HG02642 (cell line): ENCODE results near the gene ABR.
"Not testable (repeated sequence)": the region's sequence is repeated elsewhere in the genome, so short reads cannot be mapped to it uniquely, and the experiment has no call there.

Source experiments
- ATAC-seq: cut with Tn5 transposase; IDR thresholded peaks from one replicate; pipeline ENCODE4 v1.9.1; 2021; ENCODE audit warnings: mild to moderate bottlenecking; ENCODE audit not compliant: unreplicated experiment, poor library complexity

ABR gene

DNA sequence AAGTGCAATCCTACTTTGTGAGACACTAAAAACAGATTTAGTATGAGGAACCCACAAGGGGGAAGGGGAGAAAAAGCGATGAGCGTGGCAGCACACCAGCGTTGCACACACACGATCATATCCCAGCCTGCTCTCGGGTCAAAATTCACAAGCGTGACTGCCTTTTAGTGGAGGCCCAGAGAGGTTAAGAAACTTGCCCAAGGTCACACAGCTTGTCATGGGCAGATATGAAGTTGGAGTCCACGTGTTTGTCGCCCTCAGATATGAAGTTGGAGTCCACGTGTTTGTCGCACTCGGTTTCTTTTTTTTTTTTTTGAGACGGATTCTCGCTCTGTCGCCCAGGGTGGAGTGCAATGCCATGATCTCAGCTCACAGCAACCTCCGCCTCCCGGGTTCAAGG lies 124.5 kb downstream of the ABR start:
- ATAC-seq = no peak

GRCh38 chr17:1054656-1055055 lies 125.1 kb downstream of the ABR start:
- no peak for ATAC-seq

DNA sequence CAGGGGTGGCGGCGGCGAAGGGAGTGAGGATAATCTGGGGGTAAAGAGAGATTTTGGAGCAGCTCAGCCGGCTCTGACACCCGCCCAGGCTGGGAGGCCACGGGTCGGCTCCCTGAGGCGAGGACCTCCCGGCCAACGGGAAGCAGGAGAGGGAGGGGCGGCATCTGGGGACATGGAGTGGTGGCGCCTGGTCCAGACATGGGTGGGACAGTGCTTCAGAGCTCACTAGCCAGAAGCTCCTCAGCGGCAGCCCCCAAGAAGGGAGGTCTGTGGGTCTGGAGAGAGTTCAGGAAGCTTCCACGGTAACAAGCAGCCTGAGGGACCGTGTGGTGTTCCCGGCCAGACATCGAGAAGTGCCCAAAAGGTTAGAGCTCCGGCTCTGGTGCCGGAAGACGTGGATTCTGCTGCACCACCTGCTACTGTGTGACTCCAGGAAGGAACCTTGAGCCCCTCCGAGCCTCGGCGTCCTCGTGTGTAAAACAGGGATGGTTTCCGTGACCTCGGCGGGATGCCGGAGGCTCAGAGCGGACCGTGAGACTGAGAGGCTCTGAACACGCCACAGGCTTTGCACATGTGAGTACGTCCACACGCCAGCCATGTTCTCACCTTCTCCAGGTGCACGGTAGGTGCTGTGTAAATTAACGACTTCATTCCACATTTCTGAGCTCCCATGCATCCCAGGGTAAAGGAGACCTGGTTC lies 126.0 kb downstream of the ABR start:
- ATAC-seq = no peak

- ATAC-seq = no peak
These were observed 128.5 kb downstream of the ABR start for GRCh38 chr17:1050996-1051925.

- ATAC-seq = no peak
These were observed 129.4 kb downstream of the ABR start for GRCh38 chr17:1050246-1050995.

DNA sequence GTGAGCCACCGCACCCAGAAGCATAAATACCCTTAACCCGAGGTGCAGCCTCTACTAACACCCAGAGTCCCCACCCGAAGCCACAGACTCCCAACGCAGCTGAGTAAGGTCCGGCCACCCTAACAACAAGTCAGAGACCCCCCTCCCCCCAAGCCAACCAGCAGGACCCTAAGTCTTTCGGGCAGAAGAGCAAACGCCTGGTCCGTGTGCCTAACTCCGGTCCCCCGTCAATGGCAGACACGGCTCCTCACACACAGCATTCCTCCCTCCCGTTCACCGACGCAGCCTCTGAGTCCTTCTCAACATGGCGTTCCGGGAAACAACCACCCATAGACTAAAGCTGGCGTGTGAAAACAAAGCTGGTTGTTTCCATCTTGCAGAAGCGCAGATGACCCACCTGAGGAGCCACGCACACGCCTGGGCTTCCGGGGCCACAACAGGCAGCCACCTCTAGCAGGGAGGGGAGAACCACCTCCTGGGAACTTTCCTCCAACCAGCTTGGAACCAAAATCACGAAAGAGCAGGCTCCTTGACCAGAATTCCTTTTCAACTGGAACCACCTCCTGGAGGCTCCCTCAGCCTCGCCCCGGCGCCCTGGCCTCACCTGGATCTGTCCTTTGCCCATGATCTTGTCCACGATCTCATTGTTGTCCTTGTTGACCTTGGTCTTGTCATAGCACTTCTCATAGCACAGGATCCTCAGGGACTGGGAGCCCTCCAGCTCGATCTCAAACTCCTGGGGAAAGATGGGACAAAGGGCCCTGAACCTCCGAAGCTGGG lies 130.1 kb downstream of the ABR start:
- no peak for ATAC-seq

GRCh38 chr17:1048516-1049115 lies 131.2 kb downstream of the ABR start:
- ATAC-seq = not testable (repeated sequence)

- no peak for ATAC-seq
These were observed 131.8 kb downstream of the ABR start for GRCh38 chr17:1047879-1048470.

GRCh38 chr17:1047177-1047878 lies 132.5 kb downstream of the ABR start:
- no peak for ATAC-seq

DNA sequence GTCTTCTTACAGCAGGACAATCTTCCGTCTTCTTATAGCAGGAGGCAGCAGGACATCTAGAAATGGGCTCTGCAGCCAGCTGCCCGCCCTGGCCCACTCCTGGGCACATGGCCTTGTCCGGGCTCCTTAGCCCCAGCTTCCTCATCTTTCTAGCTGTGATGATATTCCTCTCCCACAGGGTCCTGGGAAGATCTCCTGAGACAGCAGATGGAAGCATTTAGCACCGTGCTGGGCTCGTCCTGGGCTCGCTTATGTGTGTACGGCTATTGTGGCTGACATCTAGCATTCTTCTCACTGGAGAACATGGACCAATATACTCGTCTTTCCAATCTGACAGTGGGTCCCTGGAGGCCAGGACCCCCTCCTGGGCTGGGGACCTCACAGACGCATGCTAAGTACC lies 134.3 kb downstream of the ABR start:
- no peak for ATAC-seq

- ATAC-seq = not testable (repeated sequence)
These were observed 135.3 kb downstream of the ABR start for GRCh38 chr17:1044387-1045009.

DNA sequence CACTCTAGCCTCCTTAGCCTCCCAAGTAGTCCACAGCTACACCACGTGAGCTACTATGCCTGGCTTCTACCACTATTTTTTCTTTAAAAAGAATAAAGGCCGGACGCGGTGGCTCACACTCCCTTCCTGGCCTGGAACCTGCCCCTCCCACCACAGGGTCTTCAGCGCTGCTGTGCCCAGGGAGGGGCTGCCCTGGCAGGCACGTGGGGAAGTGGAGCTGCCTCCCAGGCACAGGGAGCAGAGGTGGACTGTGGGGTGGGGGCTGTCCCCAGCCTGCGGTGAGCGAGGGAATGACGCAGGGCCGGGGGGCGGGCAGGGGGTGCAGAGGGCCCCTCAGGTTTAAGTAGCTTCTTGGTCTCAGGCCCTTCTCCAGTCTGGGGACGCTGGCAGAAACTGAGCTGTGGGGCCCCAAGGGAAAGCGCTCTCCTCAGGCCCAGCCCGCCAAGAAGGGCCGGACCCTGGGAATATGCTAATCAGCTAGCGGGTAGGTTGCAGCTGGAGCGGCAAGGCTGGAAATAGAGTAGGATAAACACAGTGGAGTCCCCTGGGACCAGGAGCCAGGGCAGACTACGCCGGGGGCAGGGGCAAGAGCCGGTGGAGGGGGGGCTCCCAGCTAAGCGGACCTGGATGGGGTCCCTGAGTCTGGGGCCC lies 136.1 kb downstream of the ABR start:
- ATAC-seq = no peak

GRCh38 chr17:1042486-1042885 lies 137.3 kb downstream of the ABR start:
- ATAC-seq = no peak

DNA sequence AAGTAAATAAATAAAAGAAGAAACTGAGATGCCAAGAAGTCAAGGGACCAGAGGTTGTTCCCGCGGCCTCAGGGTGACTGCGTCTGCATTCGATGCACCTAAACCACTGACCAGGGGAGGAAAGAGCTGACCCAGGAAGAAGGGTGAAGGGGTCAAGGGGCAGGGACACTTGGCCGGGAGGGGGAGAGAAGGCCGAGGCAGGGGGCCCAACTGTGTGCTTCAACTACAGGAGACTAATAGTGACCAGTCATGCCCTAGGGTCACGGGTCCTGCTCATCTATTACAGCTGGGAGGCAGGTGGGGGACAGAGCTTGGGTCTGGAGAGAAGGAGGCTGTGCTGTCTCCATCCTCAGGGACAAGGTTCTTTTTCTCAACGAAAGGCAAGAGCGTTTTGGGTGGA lies 138.0 kb downstream of the ABR start:
- ATAC-seq = no peak

GRCh38 chr17:1040216-1040600 lies 139.6 kb downstream of the ABR start:
- no peak for ATAC-seq

- no peak for ATAC-seq
These were observed 140.1 kb downstream of the ABR start for GRCh38 chr17:1039511-1040215.

- no peak for ATAC-seq
These were observed 140.7 kb downstream of the ABR start for GRCh38 chr17:1039123-1039507.
